Vagina (tissue), 2 donors: Measurements from ENCODE around the gene ELF1.

Experiments used
- CTCF ChIP-seq, 3 experiments: fragments of 450-650 bp in 2 of 3; fragments of 200-600 bp in 1 of 3; sonication (generic) in 1 of 3; IDR thresholded peaks; one replicate each; pipeline ENCODE4 v1.5.1; 2017 to 2019; ENCODE audit warnings: antibody characterized with exemption in 3 of 3, mild to moderate bottlenecking in 2 of 3, moderate library complexity in 2 of 3
- POLR2AphosphoS5 ChIP-seq, 2 donors: sonication (generic); formaldehyde crosslinking; IDR thresholded peaks; one replicate each; pipeline ENCODE4 v1.9.0; 2017; ENCODE audit warnings: antibody characterized with exemption in 2 of 2, mild to moderate bottlenecking in 2 of 2, low read depth in 1 of 2; ENCODE audit not compliant: insufficient read depth in 1 of 2

DNA sequence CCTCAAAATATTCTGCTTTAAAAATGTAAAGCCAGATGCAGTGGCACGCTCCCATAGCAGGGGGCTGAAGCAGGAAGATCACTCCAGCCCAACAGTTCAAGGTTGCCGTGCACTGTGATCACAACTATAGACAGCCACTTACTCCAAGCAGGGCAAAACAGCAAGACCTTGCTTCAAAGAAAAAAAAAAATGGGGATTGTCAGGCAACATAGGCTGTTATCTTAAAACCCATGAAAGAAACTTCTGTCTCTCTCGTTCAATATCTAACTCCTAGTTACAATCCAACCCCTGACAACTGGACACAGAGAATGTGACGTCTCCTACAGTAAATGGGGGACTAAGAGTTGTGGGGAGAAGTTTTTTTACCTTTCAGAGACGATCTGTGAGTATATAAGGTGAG is 17.4 kb downstream of the ELF1 start:
- TF ChIP-seq CTCF (IDR thresholded peaks at IDR 0.05) (no peak), POLR2AphosphoS5 (IDR thresholded peaks at IDR 0.05; ENCODE audit: insufficient read depth in 1 of 2, low read depth in 1 of 2) (no peak)
